ENCODE measurements around the gene PCNP.

DNA sequence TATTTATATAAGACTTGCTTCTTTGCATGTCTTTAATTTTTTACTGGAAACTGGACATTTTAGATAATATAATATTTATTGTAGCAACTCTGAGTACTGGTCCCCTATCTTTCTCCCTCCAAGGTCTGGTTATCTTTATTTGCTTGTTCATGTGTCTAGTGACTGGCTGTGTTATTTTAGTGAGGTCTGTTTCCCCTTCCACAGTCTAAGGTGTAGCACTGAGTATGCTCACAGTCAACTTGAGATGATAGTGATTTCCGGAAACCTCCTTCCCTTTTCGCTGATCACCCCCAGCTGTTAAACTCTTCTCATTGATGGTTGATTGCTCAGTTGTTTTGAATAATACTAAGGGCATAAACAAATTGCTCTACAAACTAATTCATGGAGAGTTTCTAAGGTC lies 37.0 kb downstream of the PCNP start:
- TF ChIP-seq POLR2A (IDR thresholded peaks at IDR 0.05; ENCODE audit: low read depth, low read length) (no peak), CTCF (IDR thresholded peaks at IDR 0.05; ENCODE audit: extremely low read depth in 1 of 2, insufficient read depth in 1 of 2, low read depth in 1 of 2, low read length in 2 of 2) (no peak), POLR2AphosphoS5 (IDR thresholded peaks at IDR 0.05; ENCODE audit: insufficient read depth, low read depth, low read length) (no peak), EZH2 (IDR thresholded peaks at IDR 0.05; ENCODE audit: borderline replicate concordance, low read depth, low read length, severe bottlenecking) (no peak), JUN (IDR thresholded peaks at IDR 0.05; ENCODE audit: borderline replicate concordance, insufficient read depth, insufficient read length, low read depth) (no peak)
